Peyer's patch (tissue), 4 donors: ENCODE measurements around the gene SAT1.

Experiments
- POLR2A ChIP-seq, 2 donors: fragments of 450-650 bp; IDR thresholded peaks; one replicate each; pipeline ENCODE4 v1.5.1; 2017; ENCODE audit warnings: antibody characterized with exemption in 2 of 2, mild to moderate bottlenecking in 2 of 2, moderate library complexity in 2 of 2
- TF ChIP-seq, protein P1 (sequence below), 6 experiments: fragments of 450-650 bp in 4 of 6; fragments of 200-600 bp in 2 of 6; sonication (generic) in 1 of 6; IDR thresholded peaks; one replicate each; pipeline ENCODE4 v1.5.1; 2017 to 2019; ENCODE audit warnings: antibody characterized with exemption in 6 of 6, mild to moderate bottlenecking in 3 of 6, moderate library complexity in 1 of 6

- TF ChIP-seq, protein P1, sequence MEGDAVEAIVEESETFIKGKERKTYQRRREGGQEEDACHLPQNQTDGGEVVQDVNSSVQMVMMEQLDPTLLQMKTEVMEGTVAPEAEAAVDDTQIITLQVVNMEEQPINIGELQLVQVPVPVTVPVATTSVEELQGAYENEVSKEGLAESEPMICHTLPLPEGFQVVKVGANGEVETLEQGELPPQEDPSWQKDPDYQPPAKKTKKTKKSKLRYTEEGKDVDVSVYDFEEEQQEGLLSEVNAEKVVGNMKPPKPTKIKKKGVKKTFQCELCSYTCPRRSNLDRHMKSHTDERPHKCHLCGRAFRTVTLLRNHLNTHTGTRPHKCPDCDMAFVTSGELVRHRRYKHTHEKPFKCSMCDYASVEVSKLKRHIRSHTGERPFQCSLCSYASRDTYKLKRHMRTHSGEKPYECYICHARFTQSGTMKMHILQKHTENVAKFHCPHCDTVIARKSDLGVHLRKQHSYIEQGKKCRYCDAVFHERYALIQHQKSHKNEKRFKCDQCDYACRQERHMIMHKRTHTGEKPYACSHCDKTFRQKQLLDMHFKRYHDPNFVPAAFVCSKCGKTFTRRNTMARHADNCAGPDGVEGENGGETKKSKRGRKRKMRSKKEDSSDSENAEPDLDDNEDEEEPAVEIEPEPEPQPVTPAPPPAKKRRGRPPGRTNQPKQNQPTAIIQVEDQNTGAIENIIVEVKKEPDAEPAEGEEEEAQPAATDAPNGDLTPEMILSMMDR (IDR thresholded peaks at IDR 0.05), result no peak
- TF ChIP-seq POLR2A (IDR thresholded peaks at IDR 0.05), result no peak
These were observed 28.7 kb downstream of the SAT1 start for GRCh38 chrX:23811656-23812055.
